HG02973 (cell line): ENCODE data around the gene CYP27B1.
"Not testable (repeated sequence)": the region's sequence is repeated elsewhere in the genome, so short reads cannot be mapped to it uniquely, and the experiment has no call there.

Experiments
- ATAC-seq: cut with Tn5 transposase; IDR thresholded peaks from one replicate; pipeline ENCODE4 v1.9.1; 2021; ENCODE audit warnings: moderate library complexity; ENCODE audit not compliant: unreplicated experiment

CYP27B1 gene

DNA sequence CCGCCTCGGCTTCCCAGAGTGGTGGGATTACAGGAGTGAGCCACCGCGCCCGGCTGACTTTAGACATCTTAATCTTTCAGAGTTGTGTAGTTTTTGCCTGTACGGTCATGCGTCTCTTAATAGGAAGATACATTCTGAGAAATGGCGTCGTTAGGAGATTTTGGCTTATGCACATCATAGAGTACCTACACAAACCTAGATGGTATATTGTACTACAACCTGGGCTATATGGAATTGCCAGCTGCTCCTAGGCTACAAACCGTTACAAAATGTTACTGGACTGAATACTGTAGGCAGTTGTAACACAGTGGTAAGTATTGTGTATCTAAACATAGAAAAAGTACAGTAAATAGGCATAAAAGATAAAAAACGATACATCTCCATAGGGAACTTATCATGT is 17.0 kb upstream of the CYP27B1 start:
- ATAC-seq: no peak

DNA sequence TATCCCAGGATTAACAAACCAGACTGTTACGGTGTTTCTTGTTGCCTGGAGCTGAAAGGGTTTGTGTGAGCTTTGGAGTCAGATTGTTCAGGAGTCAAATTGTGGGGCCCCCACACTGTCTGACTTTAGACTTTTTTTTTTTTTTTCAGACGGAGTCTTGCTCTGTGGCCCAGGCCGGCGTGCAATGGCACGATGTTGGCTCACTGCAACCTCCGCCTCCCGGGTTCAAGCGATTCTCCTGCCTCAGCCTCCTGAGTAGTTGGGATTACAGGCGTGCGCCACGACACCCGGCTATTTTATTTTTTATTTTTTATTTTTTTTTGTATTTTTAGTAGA is 16.6 kb upstream of the CYP27B1 start:
- no peak for ATAC-seq

- ATAC-seq: peak; percentile 74
Measured at GRCh38 chr12:57782608-57783465, 16.0 kb upstream of the CYP27B1 start, which contains the start of gene TSFM. TSFM (plus strand) TSS chr12:57782787; CDS start chr12:57782802, 15 bp downstream.

DNA sequence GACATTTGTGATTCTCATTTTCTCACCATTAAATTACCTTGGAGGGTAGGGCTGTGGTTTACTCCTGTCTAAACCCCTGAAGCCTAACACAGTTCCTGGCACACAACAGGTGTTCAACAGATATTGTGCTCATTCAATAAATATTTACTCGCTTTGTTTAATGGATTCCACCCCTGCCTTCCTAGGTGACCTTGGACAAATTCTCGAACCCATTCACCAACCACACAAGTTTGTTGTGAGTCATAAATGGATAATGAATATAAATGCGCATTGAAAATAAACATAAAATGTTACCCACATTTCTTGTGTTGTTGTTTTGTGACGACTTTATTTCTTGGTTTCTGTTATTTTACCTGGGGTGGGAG is 15.3 kb upstream of the CYP27B1 start:
- ATAC-seq: peak; percentile 14

DNA sequence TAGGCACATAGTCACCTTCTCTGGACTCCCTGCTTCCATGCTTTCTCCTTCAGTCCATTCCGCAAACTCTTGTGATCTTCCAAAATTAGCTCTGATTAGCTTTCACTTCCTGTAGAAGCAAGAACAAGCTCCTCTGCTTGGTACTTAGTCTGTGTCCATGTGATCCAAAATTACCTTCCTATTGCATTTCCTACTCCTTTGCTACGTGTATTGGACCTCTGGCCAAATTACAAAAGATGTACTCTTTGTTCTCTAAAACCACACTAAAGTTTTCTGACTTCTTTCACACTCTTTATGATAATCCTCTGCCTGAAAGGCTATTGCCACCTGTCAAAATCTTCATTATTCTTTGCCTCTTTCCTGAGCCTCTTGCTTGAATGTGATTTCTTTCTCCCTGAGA is 14.9 kb upstream of the CYP27B1 start:
- no peak for ATAC-seq

DNA sequence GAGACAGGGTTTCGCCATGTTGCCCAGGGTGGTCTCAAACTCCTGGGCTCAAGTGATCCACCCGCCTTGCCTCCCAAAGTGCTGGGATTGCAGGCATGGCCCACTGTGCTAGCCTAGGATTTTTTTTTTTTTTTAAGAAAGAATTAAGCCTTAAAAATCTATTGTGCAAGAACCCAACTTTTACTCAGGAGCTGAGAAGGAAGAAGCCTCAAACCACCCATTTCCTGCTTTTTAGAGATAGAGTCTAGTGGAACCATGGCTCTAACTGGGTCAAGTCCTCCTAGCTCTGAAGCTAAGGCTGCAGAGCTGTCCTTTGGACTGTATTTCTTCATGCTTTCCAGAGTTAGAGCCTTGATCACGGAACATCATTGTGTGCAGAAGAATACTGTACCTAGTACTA is 14.4 kb upstream of the CYP27B1 start:
- ATAC-seq: no peak

DNA sequence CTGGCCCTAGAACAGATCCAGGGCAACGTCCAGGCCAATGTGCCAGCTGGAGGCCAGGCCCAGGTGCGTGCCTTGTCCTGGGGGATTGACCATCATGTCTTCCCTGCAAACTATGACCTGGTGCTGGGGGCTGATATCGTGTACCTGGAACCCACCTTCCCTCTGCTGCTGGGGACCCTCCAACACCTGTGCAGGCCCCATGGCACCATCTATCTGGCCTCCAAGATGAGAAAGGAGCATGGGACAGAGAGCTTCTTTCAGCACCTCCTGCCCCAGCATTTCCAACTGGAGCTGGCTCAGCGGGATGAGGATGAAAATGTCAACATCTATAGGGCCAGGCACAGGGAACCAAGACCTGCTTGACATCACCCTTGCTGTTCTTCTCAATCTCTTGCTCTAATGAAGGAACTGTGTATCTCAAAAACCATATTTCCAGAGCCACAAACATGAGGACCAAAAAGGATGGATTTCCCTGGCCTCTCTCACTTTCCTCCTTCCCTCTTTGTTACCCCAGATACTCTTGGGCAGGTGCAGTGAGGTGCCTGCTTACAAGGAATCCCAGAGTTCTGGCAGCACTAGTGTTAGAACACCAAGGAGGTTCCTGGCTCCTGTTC is 13.5 kb upstream of the CYP27B1 start:
- ATAC-seq: no peak

DNA sequence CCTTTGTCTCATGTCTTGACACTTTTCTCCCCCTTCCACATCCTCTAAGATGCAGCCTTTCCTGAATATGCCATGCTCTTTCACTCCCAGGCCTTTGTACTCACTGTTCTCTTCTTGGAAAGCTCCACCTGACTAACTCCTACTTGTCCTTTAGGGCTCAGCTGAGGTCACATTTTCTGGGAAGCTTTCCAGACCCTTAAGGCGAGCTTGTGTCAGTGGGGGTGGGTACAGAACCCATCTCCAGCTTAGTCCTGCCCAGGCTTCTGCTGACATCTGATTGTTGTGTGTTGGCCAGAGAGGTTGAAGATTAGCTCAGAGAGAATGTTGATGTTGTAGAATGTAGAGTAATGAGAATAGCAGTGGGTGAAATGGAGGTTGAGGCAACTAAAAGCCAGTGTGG is 12.9 kb upstream of the CYP27B1 start:
- no peak for ATAC-seq

GRCh38 chr12:57777911-57778310 is 11.0 kb upstream of the CYP27B1 start:
- no peak for ATAC-seq

- ATAC-seq: no peak
Measured at GRCh38 chr12:57777367-57777766, 10.5 kb upstream of the CYP27B1 start.

GRCh38 chr12:57776247-57776587 is 9.3 kb upstream of the CYP27B1 start:
- ATAC-seq: no peak

DNA sequence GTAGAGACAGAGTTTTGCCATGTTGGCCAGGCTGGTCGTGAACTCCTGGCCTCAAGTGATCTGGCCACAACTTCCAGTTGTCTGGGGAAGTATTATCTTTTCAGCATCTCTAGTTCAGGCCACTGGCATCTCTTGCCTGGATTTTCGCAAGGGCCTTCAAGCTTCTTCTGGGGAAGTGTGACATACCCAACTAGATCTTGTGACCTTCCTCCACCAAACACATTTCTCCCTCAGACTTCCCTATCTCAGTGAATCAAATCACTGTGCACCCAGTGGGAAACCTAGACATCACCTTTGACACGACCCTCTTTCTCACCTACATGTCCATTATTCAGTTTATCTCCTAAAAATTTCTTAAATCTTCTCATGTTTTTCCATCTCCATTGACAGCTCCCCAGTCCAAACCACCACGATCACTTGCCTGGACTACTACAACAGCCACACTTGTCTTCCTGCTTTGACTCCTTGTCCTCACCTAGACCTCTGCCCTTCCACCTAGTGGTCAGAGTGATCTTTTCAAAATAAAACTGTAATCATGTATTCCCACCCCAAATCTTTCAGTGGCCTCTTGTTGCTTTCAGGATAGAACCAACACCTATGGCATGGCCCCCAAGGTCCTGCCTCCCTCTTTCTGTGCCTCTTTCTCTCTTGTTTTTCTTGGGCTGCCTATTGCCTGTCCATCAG is 8.8 kb upstream of the CYP27B1 start:
- no peak for ATAC-seq

- ATAC-seq: no peak
Measured at GRCh38 chr12:57775044-57775443, 8.2 kb upstream of the CYP27B1 start.

DNA sequence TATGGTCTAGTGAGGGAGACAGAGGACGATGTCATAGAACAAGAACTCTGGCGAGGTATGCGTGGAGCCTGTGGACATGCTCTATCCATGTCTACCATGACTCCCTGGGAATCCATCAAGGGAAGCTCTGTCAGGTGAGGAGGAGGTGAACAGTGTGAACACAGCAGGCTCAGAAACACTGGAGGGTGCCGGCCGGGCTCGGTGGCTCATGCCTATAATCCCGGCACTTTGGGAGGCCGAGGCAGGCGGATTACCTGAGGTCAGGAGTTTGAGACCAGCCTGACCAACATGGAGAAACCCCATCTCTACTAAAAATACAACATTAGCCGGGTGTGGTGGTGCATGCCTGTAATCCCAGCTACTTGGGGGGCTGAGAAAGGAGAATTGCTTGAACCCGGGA is 7.8 kb upstream of the CYP27B1 start:
- ATAC-seq: not testable (repeated sequence)

DNA sequence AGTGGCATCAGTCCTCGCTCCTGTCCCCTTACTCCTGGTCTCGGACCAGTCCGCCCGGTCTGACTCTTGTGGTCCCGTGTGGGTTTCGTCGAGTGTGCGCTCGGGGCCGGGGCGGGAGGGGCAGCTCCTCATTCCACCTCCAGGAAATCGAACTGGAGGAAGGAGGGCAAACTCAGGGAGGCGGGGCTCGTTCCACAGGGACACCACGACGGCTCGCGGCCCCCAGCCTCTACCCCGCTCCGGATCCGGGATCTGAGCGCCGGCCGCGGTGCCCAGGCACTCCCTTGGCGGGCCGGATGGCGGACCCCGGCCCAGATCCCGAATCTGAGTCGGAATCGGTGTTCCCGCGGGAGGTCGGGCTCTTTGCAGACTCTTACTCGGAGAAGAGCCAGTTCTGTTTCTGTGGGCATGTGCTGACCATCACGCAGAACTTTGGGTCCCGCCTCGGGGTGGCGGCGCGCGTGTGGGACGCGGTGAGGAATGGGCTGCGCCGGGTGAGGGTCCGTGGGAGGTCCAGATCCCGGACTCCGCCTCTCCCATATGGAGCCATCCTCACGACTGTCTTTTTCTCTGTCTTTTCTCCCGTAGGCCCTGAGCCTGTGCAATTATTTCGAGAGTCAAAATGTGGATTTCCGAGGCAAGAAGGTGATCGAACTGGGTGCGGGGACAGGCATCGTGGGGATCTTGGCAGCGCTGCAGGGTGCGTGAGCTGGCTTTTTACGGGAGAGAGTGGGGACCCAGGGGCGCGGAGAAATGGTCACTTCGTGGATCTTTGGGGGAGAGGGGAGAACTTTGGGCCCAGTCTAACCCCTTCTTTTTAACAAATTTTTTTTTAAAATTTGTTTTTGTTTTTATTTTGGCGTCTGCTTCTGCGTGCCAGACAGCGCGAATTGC is 5.8 kb upstream of the CYP27B1 start, which contains the start of gene EEF1AKMT3:
Gene EEF1AKMT3, plus strand, starts transcription at position 186 of the 894 bp plus-strand sequence. Its CDS starts 111 bp downstream, at position 297.
- ATAC-seq: no peak

DNA sequence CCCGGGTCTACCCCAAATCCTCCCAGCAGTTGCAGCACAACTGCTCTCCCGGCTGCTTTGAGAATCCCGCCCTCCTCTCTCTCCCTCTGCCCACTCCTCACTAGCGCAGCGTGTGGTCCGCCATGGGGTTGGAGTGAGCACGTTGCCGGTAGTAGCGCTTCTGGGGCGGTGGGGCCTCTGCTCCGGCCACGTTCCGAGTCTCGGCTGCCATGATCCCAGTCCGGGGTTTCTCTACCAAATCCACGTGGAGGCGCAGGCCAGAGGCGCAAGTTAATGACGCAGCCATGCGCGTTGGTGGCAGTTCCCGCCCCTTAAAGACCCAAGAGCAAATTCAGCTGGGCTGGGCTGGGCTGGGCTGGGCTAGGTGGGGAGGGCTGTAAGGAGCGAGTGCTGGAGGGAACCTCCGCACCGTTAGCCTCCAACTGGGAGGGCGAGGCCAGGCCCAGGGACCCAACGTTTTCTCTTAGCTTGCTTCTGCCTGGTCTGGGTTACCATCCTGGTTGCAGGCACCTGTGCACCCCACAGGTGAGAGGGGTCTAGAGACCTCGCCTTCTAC is 5.1 kb upstream of the CYP27B1 start, which contains the start of gene METTL1:
Gene METTL1, minus strand, starts transcription at position 233 of the 556 bp plus-strand sequence. Its CDS starts 22 bp downstream, at position 211.
- ATAC-seq: peak; percentile 74

DNA sequence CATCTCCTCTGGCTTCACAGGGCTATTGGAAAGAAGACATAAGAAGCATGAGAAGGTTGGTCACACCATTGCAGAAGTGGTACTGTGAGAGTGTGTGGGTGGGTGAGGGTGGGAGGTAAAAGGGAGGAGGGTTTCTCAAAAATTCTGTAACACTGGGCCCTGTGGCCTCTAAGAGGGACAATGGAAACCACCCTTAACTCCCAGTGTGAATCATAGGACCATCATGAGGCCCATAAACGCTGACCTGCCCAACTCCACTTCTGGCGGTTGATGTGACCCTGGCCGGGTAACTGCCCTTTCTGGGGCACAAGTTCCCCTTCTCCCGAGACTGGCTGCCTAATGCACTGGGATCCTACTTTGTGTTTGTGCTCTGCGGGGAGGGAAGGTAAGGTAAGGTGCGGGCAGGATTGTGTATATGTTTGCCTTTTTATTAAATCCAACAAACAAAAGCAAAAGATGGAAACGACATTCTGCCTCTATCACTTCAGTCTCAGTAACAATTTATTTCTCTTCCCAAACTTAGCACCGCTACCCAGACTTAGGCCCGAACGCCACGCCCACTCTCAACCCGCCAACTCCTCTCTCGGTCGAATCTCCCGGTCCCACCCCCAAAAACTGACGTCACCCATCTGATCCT is 4.5 kb upstream of the CYP27B1 start:
- peak; percentile 57 for ATAC-seq

DNA sequence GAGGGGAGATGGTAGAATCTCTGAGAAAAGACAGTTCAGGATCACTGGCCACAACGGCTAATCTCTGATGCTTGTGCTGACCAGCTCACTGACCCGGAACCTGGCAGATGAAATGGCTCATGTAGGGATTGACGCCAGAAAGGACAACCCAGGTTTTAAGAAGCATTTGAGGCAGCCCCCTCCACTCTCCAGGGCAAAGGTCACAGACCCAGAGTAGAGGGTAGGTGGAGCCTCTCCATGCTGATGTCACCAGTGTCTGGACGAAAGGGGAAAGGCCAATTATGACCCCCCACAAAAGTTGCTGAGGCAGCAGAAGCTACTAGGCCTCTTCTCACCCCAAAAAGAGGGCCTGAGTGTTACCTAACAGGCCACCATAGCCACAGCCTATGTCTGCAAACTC is 3.9 kb upstream of the CYP27B1 start:
- no peak for ATAC-seq

GRCh38 chr12:57769594-57769993 is 2.7 kb upstream of the CYP27B1 start:
- no peak for ATAC-seq

DNA sequence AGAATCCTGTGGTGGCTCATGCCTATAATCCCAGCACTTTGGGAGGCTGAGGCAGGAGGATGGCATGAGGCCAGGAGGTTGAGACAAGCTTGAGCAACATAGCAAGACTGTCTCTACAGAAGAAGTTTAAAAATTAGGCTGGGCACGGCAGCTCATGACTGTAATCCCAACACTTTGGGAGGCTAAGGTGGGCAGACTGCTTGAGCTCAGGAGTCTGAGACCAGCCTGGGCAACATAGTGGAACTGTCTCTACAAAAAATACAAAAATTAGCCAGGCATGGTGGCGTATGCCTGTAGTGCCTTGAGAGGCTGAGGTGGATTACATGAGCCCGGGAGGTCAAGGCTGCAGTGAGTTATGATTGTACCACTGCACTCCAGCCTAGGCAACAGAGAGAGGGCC is 998 bp upstream of the CYP27B1 start:
- ATAC-seq: no peak
